ENCODE measurements around the gene TSPAN1.
A peak's percentile ranks its signal among the peaks of the same experiment; 100 is the strongest.

The TSPAN1 gene

GRCh38 chr1:46174448-46175231 lies at the start of gene TSPAN1:
Gene TSPAN1, plus strand, starts transcription at chr1:46175087. Its CDS starts 6,021 bp downstream, at chr1:46181108.
- peak; percentile 98 for DNase-seq (ENCODE audit: low spot score)

- no peak for DNase-seq (ENCODE audit: low spot score)
Observed at GRCh38 chr1:46128344-46128743, 46.5 kb upstream of the TSPAN1 start.

GRCh38 chr1:46130121-46130520 lies 44.8 kb upstream of the TSPAN1 start:
- DNase-seq (ENCODE audit: low spot score) = no peak

GRCh38 chr1:46130606-46131005 lies 44.3 kb upstream of the TSPAN1 start:
- DNase-seq (ENCODE audit: low spot score) = peak; percentile 44

GRCh38 chr1:46131093-46131492 lies 43.8 kb upstream of the TSPAN1 start:
- peak; percentile 58 for DNase-seq (ENCODE audit: low spot score)

GRCh38 chr1:46131712-46132528 lies 43.0 kb upstream of the TSPAN1 start:
- peak; percentile 46 for DNase-seq (ENCODE audit: low spot score)

- DNase-seq (ENCODE audit: low spot score) = peak; percentile 99
Observed at GRCh38 chr1:46132529-46133180, 42.2 kb upstream of the TSPAN1 start, which contains the start of gene PIK3R3. Gene PIK3R3, minus strand, starts transcription at chr1:46132629. Its CDS starts 677 bp downstream, at chr1:46131952.

GRCh38 chr1:46133181-46133658 lies 41.7 kb upstream of the TSPAN1 start:
- no peak for DNase-seq (ENCODE audit: low spot score)

- no peak for DNase-seq (ENCODE audit: low spot score)
Observed at GRCh38 chr1:46133781-46134350, 41.0 kb upstream of the TSPAN1 start.

- peak; percentile 85 for DNase-seq (ENCODE audit: low spot score)
Observed at GRCh38 chr1:46134660-46135331, 40.1 kb upstream of the TSPAN1 start.

- peak; percentile 95 for DNase-seq (ENCODE audit: low spot score)
Observed at GRCh38 chr1:46136711-46137110, 38.2 kb upstream of the TSPAN1 start.

- DNase-seq (ENCODE audit: low spot score) = no peak
Observed at GRCh38 chr1:46137916-46138315, 37.0 kb upstream of the TSPAN1 start.

- no peak for DNase-seq (ENCODE audit: low spot score)
Observed at GRCh38 chr1:46148318-46148717, 26.6 kb upstream of the TSPAN1 start.

- no peak for DNase-seq (ENCODE audit: low spot score)
Observed at GRCh38 chr1:46150085-46150484, 24.8 kb upstream of the TSPAN1 start.

GRCh38 chr1:46152016-46152415 lies 22.9 kb upstream of the TSPAN1 start:
- DNase-seq (ENCODE audit: low spot score) = no peak

- no peak for DNase-seq (ENCODE audit: low spot score)
Observed at GRCh38 chr1:46153228-46153627, 21.7 kb upstream of the TSPAN1 start.

- DNase-seq (ENCODE audit: low spot score) = no peak
Observed at GRCh38 chr1:46153732-46154131, 21.2 kb upstream of the TSPAN1 start.

- no peak for DNase-seq (ENCODE audit: low spot score)
Observed at GRCh38 chr1:46157916-46158311, 17.0 kb upstream of the TSPAN1 start.

GRCh38 chr1:46158312-46159281 lies 16.3 kb upstream of the TSPAN1 start:
- DNase-seq (ENCODE audit: low spot score) = no peak

GRCh38 chr1:46159516-46159915 lies 15.4 kb upstream of the TSPAN1 start:
- DNase-seq (ENCODE audit: low spot score) = no peak
